VCaP (cell line): ENCODE results near the gene CNOT2.
"Not testable (repeated sequence)": the region's sequence is repeated elsewhere in the genome, so short reads cannot be mapped to it uniquely, and the experiment has no call there.

Experiments
- H3K27ac ChIP-seq: fragments of 450-650 bp; 2 replicates; pipeline ENCODE4 v1.5.1; 2017
- CTCF ChIP-seq: fragments of 450-650 bp; conservative IDR thresholded peaks from 2 replicates; pipeline ENCODE4 v1.5.1; 2017; ENCODE audit warnings: mild to moderate bottlenecking, moderate library complexity

CNOT2 gene

DNA sequence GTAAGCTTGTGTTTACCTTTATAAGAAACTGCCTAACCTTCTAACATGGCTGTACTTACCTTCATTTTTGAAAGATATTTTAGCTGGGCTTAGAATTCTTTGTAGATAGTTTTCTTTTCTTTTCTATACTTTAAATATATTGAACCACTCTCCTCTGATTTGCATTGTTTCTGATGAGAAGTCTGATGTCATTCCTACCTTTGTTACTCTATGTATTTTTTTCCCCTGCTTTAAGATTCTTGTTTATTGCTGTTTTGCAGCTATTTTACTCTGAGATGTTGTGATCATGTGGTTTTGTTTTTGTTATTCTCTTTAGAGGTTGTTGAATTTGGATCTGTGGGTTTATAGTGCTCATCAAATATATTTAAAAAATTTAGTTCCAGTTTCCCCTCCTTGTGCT is 31.8 kb downstream of the CNOT2 start:
- no peak overlapping the region for H3K27ac ChIP-seq
- no peak for TF ChIP-seq CTCF

GRCh38 chr12:70277973-70278372 is 34.7 kb downstream of the CNOT2 start:
- TF ChIP-seq CTCF, result no peak
- no peak overlapping the region for H3K27ac ChIP-seq

GRCh38 chr12:70278945-70279344 is 35.7 kb downstream of the CNOT2 start:
- H3K27ac ChIP-seq, result no peak overlapping the region
- TF ChIP-seq CTCF, result no peak

DNA sequence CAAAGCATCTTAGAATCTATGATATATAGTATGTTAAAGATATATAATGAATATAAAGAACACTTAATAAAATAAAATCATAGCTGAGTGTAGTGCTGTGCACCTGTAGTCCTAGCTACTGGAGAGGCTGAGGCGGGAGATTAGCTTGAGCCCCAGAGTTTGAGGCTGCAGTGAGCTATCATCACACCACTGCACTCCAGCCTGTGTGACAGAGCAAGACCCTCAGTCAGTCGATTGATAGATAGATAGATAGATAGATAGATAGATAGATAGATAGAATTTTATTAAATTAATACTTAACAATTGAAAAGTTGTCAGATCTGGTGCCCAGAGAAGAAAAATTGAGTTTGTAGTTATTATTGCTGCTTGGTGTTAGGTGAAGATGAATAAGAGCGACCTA is 40.0 kb downstream of the CNOT2 start:
- H3K27ac ChIP-seq, result no peak overlapping the region
- TF ChIP-seq CTCF, result no peak

GRCh38 chr12:70288817-70289216 is 45.6 kb downstream of the CNOT2 start:
- no peak for TF ChIP-seq CTCF

GRCh38 chr12:70290116-70290515 is 46.9 kb downstream of the CNOT2 start:
- no peak overlapping the region for H3K27ac ChIP-seq
- TF ChIP-seq CTCF, result no peak

More at GRCh38 chr12:70288817-70289216, 45.6 kb downstream of the CNOT2 start:
- H3K27ac ChIP-seq, result no peak overlapping the region

DNA sequence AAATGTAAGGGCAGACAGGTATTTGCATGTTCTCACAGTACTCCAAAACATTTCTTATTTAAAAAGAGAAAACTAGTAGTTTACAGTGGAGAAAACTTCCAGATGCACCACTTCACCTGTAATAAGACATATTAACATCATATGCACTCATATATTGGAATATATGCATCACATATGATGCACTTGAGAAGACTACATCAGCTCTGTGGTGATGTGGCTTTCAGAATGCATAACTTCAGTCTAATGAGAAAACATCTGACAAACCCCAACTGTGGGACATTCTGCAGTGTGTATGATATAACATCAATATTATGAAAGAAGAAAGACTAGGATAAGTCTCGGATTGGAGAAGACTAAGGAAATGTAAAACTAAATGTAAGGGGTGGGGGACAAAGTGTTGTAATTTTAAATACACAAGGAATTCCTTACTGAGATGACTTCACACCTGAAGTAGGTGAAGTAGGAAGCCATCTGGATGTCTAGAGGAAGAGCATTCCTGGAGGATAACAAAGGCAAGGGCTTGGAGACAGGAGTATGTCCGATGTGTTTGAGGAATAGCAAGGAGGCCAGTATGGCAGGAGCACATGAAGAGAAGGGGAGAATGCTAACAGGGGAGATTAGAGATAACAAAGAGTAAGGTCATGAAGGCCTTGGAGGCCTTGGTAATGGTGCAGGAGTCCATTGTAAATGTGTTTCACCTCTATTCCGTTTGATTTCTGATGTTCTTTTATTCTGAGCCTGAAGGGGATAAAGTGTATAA is 49.0 kb downstream of the CNOT2 start:
- H3K27ac ChIP-seq, result no peak overlapping the region
- TF ChIP-seq CTCF, result no peak

DNA sequence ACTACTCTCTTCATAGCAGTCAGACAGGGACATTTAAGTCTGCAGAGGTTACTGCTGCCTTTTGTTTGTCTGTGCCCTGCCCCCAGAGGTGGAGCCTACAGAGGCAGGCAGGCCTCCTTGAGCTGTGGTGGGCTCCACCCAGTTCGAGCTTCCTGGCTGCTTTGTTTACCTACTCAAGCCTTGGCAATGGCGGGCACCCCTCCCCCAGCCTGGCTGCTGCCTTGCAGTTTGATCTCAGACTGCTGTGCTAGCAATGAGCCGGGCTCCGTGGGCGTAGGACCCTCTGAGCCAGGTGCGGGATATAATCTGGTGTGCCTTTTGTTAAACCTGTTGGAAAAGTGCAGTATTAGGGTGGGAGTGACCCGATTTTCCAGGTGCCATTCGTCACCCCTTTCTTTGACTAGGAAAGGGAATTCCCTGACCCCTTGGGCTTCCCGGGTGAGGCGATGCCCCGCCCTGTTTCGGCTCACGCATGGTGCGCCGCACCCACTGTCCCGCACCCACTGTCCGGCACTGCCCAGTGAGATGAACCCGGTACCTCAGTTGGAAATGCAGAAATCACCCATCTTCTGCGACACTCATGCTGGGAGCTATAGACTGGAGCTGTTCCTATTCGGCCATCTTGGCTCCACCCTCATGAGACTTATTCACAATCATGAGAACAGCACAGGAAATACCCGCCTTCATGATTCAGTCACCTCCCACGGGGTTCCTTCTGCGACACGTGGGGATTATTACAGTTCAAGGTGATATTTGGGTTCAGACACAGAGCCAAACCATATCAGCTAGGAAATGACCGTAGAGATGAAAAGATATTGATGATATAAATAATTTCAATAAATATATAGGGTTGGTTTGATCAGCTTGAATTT is 61.7 kb downstream of the CNOT2 start:
- not testable (repeated sequence) for H3K27ac ChIP-seq
